ENCODE measurements around the gene TMEM158.

TMEM158 gene

DNA sequence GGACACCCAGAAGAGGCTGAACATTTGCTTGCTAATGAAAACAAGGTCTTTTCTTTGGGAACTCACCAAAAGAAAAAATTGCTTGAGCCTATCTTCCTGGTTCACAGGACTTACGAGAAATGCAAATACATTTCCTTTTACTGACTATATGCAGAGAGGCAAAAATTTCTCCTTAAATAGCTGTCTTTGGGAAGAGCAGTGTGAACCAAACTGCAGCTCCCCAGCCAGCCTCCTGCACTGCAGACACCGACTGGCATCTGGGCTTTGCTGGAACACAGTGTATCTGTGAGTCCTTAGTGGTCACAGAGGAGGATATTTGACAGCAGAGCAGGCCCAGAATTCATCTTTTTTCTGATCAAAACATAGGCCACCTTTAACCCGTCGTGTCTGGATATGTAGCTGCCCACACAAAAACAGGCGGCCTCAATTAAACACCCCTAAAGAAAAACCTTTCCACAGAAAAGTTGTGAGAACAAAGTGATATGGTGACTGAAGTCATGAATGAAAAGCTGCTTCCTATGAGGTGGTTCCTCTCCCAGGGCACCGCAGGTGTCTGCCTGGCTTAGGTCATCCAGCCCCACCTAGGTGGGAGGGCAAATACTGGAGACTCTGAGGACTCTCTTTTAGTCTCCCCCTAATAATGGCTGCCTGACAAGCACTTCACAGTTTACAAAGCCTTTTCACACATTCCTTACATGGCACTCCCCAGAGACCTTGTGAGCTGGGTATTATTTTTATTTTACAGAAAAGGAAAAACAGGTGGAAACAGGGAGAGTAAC, 46.1 kb upstream of the TMEM158 start:
- CTCF ChIA-PET = no interaction called here
- TF ChIP-seq SUZ12 (IDR thresholded peaks at IDR 0.05) (no peak), L3MBTL2 (conservative IDR thresholded peaks at IDR 0.05) (no peak), ELF4 (IDR thresholded peaks at IDR 0.05) (no peak), PKNOX1 (IDR thresholded peaks at IDR 0.05) (no peak), LEF1 (IDR thresholded peaks at IDR 0.05; ENCODE audit: borderline replicate concordance) (no peak), NFRKB (IDR thresholded peaks at IDR 0.05) (no peak), FOXK2 (IDR thresholded peaks at IDR 0.05) (no peak), ZNF384 (IDR thresholded peaks at IDR 0.05) (no peak), FOXM1 (IDR thresholded peaks at IDR 0.05; ENCODE audit: borderline replicate concordance) (no peak), BHLHE40 (IDR thresholded peaks at IDR 0.05; ENCODE audit: borderline replicate concordance) (no peak), ARNT (IDR thresholded peaks at IDR 0.05) (no peak), TARDBP (IDR thresholded peaks at IDR 0.05) (no peak), FOXA1 (IDR thresholded peaks at IDR 0.05) (no peak), SP1 (IDR thresholded peaks at IDR 0.05) (no peak), HDGF (IDR thresholded peaks at IDR 0.05; ENCODE audit: borderline replicate concordance) (no peak), CTBP1 (IDR thresholded peaks at IDR 0.05; ENCODE audit: borderline replicate concordance) (no peak)
- POLR2A ChIA-PET = no interaction called here
- DNase-seq (ENCODE audit: extremely low spot score) = no peak

DNA sequence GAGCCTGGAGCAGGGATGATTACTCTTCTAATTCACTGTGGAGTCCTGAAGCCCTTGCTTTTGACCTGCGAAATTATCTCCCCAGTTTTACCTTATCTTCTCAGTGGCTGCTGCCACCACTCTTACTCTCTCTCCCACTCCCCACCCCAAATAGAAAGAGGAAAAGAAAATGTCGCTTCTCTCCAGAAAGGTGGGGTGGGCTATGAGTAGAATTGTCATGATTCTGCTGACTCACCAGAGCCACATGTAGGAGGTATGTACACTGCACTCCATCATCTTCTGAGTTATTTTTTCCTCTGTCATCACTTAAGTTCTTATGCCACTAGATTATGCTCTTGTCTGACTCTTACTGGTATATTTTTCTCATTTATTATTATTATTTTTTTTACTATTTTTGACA, 43.9 kb upstream of the TMEM158 start:
- no peak for TF ChIP-seq L3MBTL2 (conservative IDR thresholded peaks at IDR 0.05)
- no peak for TF ChIP-seq SP1 (IDR thresholded peaks at IDR 0.05)
- no peak for TF ChIP-seq TARDBP (IDR thresholded peaks at IDR 0.05)
- TF ChIP-seq ARNT (IDR thresholded peaks at IDR 0.05) = no peak
- no peak for TF ChIP-seq FOXM1 (IDR thresholded peaks at IDR 0.05; ENCODE audit: borderline replicate concordance)
- no peak for TF ChIP-seq CTBP1 (IDR thresholded peaks at IDR 0.05; ENCODE audit: borderline replicate concordance)
- no peak for TF ChIP-seq ZNF384 (IDR thresholded peaks at IDR 0.05)
- TF ChIP-seq BHLHE40 (IDR thresholded peaks at IDR 0.05; ENCODE audit: borderline replicate concordance) = no peak
- no peak for TF ChIP-seq FOXK2 (IDR thresholded peaks at IDR 0.05)
- no peak for TF ChIP-seq HDGF (IDR thresholded peaks at IDR 0.05; ENCODE audit: borderline replicate concordance)
- TF ChIP-seq PKNOX1 (IDR thresholded peaks at IDR 0.05) = no peak
- TF ChIP-seq SUZ12 (IDR thresholded peaks at IDR 0.05) = no peak
- TF ChIP-seq ELF4 (IDR thresholded peaks at IDR 0.05) = no peak
- TF ChIP-seq NFRKB (IDR thresholded peaks at IDR 0.05) = no peak
- CTCF ChIA-PET = no interaction called here

GRCh38 chr3:45267097-45267496, 41.0 kb upstream of the TMEM158 start:
- CTCF ChIA-PET = no interaction called here
- POLR2A ChIA-PET = no interaction called here
- TF ChIP-seq SUZ12 (IDR thresholded peaks at IDR 0.05) (no peak), ELF4 (IDR thresholded peaks at IDR 0.05) (no peak), HDGF (IDR thresholded peaks at IDR 0.05; ENCODE audit: borderline replicate concordance) (no peak), FOXA1 (IDR thresholded peaks at IDR 0.05) (no peak), BHLHE40 (IDR thresholded peaks at IDR 0.05; ENCODE audit: borderline replicate concordance) (no peak), CTBP1 (IDR thresholded peaks at IDR 0.05; ENCODE audit: borderline replicate concordance) (no peak), ARNT (IDR thresholded peaks at IDR 0.05) (no peak), PKNOX1 (IDR thresholded peaks at IDR 0.05) (no peak), LEF1 (IDR thresholded peaks at IDR 0.05; ENCODE audit: borderline replicate concordance) (no peak), L3MBTL2 (conservative IDR thresholded peaks at IDR 0.05) (no peak), FOXM1 (IDR thresholded peaks at IDR 0.05; ENCODE audit: borderline replicate concordance) (no peak), SP1 (IDR thresholded peaks at IDR 0.05) (no peak), TARDBP (IDR thresholded peaks at IDR 0.05) (no peak), NFRKB (IDR thresholded peaks at IDR 0.05) (no peak), FOXK2 (IDR thresholded peaks at IDR 0.05) (no peak), ZNF384 (IDR thresholded peaks at IDR 0.05) (no peak)
- no peak for DNase-seq (ENCODE audit: extremely low spot score)

More for the DNA sequence above, 43.9 kb upstream of the TMEM158 start:
- POLR2A ChIA-PET = no interaction called here
- DNase-seq (ENCODE audit: extremely low spot score) = no peak

DNA sequence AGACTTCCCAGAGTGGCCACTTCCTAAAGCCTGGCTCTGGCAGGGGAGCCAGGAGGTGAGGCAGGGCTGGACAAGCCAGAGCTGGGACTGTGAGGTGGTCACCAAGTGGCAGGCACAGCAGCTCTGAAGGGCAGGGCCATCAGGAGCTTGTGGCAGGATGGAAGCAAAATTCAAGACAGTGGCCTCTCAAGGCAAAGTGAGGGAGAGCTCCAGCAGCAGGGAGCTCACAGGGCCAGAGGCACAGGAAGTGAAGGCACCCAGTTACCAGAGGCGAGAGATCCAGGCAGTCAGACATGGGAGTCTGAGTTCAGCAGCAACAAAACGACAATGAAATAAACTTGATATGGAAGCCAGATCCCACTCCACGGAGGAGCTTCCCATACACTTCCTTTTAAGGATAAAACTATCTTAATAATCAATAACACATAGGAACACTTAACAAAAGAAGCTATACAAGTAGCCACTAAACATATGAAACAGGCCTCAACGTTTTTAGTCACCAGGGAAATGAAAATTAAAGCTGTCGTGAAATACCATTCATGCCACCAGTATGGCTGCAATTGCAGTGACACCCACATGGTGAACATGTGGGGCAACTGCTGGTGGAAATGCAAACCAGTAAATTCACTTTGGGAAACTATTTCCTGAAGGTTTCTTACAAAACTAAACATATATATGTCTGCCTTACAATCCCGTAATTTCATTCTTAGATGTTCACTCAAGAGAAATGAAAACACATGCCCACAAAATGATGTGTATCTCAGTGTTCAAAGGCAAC, 35.4 kb upstream of the TMEM158 start:
- CTCF ChIA-PET = no interaction called here
- no peak for DNase-seq (ENCODE audit: extremely low spot score)
- TF ChIP-seq ELF4 (IDR thresholded peaks at IDR 0.05) = no peak
- no peak for TF ChIP-seq SP1 (IDR thresholded peaks at IDR 0.05)
- POLR2A ChIA-PET = no interaction called here

- no peak for DNase-seq (ENCODE audit: extremely low spot score)
- ChIA-PET POLR2A (no interaction called here), CTCF (no interaction called here)
- TF ChIP-seq FOXM1 (IDR thresholded peaks at IDR 0.05; ENCODE audit: borderline replicate concordance) (no peak), ARNT (IDR thresholded peaks at IDR 0.05) (no peak), SP1 (IDR thresholded peaks at IDR 0.05) (no peak), TARDBP (IDR thresholded peaks at IDR 0.05) (no peak), BHLHE40 (IDR thresholded peaks at IDR 0.05; ENCODE audit: borderline replicate concordance) (no peak), LEF1 (IDR thresholded peaks at IDR 0.05; ENCODE audit: borderline replicate concordance) (no peak), SUZ12 (IDR thresholded peaks at IDR 0.05) (no peak), L3MBTL2 (conservative IDR thresholded peaks at IDR 0.05) (no peak), ELF4 (IDR thresholded peaks at IDR 0.05) (no peak), FOXA1 (IDR thresholded peaks at IDR 0.05) (no peak), PKNOX1 (IDR thresholded peaks at IDR 0.05) (no peak), FOXK2 (IDR thresholded peaks at IDR 0.05) (no peak), HDGF (IDR thresholded peaks at IDR 0.05; ENCODE audit: borderline replicate concordance) (no peak), ZNF384 (IDR thresholded peaks at IDR 0.05) (no peak), NFRKB (IDR thresholded peaks at IDR 0.05) (no peak), CTBP1 (IDR thresholded peaks at IDR 0.05; ENCODE audit: borderline replicate concordance) (no peak)
Measured at GRCh38 chr3:45259133-45259532, 33.0 kb upstream of the TMEM158 start.

Measured in HEK293T (cell line).